ENCODE measurements around the gene SIX3.

Gene SIX3

GRCh38 chr2:44980751-44981713 is 39.5 kb downstream of the SIX3 start:
- in situ Hi-C loops (cut with MboI; ENCODE audit: low sequenced_read_pairs) = loop anchor here (10.0 to 25.0 kb wide), 3 partner anchors 514 to 956 kb away; no protein-coding TSS in a partner anchor

GRCh38 chr2:44981714-44982108 is 40.2 kb downstream of the SIX3 start:
- in situ Hi-C loops (cut with MboI; ENCODE audit: low sequenced_read_pairs) = loop anchor here (10.0 to 25.0 kb wide), 3 partner anchors 513 to 956 kb away; no protein-coding TSS in a partner anchor

- in situ Hi-C loops (cut with MboI; ENCODE audit: low sequenced_read_pairs) = loop anchor here (10.0 to 25.0 kb wide), 3 partner anchors 511 to 953 kb away; no protein-coding TSS in a partner anchor
Observed at GRCh38 chr2:44983836-44984604, 42.5 kb downstream of the SIX3 start.

- in situ Hi-C loops (cut with MboI; ENCODE audit: low sequenced_read_pairs) = loop anchor here (10.0 to 25.0 kb wide), 3 partner anchors 506 to 948 kb away; no protein-coding TSS in a partner anchor
Observed at GRCh38 chr2:44989176-44989575, 47.7 kb downstream of the SIX3 start.

- in situ Hi-C loops (cut with MboI; ENCODE audit: low sequenced_read_pairs) = loop anchor here (25.0 kb wide), 2 partner anchors 593 to 943 kb away; no protein-coding TSS in a partner anchor
Observed at GRCh38 chr2:44994377-44994776, 52.9 kb downstream of the SIX3 start.
